TTC549 (cell line): ENCODE measurements around the gene GFOD2.

Experiments used
- FAIRE-seq: peaks from 2 replicates; lab custom pipeline; 2012; peaks lifted over from hg19 to GRCh38; lab: Jason Lieb, UNC

Gene GFOD2

GRCh38 chr16:67657751-67658518 is 61.2 kb downstream of the GFOD2 start:
- no peak for FAIRE-seq

DNA sequence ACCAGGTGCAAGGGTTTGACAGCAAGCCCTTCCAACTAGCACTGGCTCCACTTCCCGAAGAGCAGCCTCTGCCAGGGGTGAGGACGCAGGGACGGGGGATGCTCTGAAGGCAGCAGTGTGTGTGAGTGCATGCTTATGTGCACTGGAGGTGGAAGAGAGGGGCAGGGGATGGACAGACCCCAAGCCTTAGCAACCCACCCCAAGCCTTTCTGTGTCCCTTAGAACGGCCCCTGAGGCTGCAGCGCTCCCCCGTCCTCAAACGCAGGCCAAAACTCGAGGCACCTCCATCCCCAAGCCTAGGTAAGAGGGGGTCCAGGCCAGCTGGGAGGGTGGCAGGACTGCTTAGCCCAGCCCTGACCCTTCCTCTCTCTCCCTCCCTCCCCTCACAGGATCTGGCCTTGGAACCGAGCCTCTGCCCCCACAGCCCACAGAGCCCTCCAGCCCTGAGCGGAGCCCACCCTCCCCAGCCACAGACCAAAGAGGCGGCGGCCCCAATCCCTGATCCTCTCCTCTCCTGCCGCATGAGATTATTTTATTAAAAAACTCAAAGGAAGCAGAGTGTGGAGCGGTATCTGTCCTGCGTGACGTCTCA is 62.0 kb downstream of the GFOD2 start:
- FAIRE-seq, result no peak

GRCh38 chr16:67656344-67657016 is 62.6 kb downstream of the GFOD2 start:
- no peak for FAIRE-seq

DNA sequence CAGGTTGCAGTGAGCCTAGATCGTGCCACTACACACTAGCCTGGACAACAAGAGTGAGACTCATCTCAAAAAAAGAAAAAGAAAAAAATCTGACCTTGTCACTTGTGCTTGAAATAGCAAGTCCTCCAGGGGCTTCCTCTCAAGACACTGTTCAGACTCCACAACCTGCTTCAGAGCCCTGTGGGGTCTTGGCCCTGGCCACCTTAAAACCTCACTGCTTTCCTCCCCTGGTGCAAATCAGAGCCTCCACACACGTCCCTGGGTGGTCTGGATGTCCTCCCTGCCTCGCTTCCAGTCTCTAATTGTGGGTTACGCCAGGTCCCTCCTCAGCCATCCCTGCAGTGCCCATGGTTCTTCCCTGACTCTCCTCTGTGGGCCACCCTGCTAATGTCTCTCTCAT is 63.8 kb downstream of the GFOD2 start:
- FAIRE-seq, result no peak

- no peak for FAIRE-seq
Measured at GRCh38 chr16:67654403-67654911, 64.7 kb downstream of the GFOD2 start.

DNA sequence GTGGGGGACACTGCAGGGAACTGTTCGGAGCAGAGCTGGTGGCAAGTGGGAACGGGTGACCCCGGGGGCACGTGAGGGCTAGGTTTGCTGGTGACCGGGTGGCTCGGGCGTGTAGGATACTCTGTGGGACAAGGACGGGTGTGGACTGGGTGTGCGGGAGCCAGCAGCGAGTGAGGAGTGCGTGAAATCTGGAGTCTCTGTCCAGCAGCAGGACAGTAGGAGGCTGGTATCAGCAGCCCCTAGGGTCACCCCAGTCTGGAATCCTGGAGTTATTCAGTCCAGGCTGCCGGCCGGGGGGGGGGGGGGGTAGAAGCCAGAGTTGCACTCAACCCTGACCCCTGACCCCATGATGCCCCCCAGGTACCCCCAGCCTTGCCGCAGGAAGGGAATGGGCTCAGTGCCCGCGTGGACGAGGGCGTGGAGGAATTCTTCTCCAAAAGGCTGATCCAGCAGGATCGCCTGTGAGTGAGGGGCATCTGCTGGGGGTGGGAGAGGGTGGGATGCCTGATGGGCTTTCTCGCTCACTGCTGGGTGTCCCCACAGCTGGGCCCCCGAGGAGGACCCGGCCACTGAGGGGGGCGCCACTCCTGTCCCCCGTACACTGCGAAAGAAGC is 65.2 kb downstream of the GFOD2 start:
- no peak for FAIRE-seq

DNA sequence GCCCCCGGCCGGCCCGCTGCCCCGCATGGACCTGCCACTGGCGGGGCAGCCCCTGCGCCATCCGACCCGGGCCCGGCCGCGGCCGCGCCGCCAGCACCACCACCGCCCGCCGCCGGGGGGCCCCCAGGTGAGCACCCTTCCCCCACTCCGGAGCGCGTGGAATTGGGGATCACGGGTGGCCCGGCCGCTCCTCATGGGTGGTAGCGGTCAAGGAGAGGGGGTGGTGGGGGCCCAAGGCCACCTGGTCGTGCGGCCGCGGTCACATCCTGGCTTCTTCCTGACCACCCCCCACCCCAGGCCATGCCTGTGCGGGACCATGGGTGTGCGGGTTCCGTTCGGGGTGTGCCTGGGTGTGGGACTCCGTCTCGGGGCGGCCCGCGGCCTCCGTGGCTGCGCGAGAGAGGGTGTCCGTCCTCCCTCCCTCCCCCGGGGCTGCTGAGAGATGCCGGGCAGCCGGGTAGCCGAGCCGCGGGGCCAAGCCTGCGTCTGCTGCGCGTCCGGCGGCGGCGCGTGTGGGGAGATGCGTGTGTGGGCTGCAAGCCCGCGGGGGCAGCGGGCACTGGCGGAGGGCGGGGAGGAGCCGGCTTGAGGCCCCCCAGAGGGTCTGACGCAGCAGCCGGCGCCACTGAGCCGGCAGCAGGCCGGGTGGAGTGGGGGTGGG is 65.9 kb downstream of the GFOD2 start:
- FAIRE-seq, result no peak

DNA sequence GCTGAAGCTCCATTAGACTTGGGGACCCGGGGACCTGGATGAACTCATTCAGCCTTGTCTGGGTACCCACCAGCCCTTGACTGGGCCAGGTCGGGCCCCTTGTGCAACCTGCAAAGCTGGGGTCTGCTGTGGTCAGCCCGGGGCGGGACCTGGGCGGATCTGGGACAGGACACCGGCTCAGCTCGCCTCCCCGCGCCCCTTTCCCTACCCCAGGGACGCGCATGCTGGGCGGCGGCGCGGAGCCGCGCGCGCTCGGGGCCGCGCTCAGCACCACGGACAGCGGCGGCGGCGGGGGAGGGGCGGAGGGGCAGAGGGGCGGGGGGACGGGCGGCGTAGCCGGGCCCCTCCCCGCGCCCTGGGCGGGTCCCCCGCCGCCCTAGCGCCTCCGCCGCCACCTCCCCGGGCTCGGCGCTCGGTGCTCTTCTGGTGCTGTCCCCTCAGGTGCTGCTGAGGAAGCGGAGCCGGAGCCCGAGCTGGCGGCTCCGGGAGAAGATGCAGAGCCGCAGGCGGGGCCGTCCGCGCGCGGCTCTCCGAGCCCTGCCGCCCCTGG is 66.5 kb downstream of the GFOD2 start:
- FAIRE-seq, result no peak

- no peak for FAIRE-seq
Measured at GRCh38 chr16:67651847-67652246, 67.3 kb downstream of the GFOD2 start.

- FAIRE-seq, result no peak
Measured at GRCh38 chr16:67651039-67651438, 68.1 kb downstream of the GFOD2 start.

GRCh38 chr16:67650023-67650422 is 69.1 kb downstream of the GFOD2 start:
- no peak for FAIRE-seq

DNA sequence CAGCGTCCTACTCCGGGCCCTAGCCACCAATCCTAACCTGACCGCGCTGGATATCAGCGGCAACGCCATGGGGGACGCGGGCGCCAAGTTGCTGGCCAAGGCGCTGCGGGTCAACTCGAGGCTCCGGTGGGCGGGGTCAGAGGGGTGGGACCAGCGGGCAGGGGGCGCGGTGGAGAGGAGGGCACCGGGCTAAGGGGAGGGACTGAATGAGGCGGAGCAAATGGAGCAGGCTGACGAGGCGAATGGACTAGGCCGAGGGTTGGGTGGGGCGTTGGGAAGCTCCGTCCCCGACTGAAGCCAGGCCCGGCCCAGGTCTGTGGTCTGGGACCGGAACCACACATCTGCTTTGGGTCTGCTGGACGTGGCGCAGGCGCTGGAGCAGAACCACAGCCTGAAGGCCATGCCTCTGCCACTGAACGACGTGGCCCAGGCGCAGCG is 69.6 kb downstream of the GFOD2 start:
- no peak for FAIRE-seq

DNA sequence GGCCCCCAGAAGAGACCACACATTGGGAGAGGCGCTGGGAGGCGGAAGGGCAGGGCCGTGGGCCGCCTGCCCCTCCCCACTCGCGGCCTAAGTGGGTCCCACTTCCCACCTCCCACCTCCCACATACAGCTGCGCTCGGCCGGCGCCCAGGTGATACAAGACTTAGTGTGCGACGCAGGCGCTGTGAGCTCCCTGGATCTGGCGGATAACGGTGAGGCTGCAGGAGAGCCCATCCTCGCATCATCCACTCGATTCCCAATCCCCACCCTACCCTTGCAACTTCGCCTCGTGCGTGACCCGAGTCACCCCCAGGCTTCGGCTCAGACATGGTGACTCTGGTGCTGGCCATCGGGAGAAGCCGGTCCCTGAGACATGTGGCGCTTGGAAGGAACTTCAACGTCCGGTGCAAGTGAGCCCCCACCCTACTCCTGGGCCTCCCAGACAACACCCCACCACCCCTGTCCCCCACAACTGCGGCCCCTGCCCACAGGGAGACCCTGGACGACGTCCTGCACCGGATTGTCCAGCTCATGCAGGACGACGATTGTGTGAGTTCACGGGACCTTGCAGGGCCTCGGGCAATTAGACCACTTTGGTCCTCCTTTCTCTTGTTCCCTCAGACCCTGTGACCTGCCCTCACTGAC is 70.2 kb downstream of the GFOD2 start:
- FAIRE-seq, result no peak

DNA sequence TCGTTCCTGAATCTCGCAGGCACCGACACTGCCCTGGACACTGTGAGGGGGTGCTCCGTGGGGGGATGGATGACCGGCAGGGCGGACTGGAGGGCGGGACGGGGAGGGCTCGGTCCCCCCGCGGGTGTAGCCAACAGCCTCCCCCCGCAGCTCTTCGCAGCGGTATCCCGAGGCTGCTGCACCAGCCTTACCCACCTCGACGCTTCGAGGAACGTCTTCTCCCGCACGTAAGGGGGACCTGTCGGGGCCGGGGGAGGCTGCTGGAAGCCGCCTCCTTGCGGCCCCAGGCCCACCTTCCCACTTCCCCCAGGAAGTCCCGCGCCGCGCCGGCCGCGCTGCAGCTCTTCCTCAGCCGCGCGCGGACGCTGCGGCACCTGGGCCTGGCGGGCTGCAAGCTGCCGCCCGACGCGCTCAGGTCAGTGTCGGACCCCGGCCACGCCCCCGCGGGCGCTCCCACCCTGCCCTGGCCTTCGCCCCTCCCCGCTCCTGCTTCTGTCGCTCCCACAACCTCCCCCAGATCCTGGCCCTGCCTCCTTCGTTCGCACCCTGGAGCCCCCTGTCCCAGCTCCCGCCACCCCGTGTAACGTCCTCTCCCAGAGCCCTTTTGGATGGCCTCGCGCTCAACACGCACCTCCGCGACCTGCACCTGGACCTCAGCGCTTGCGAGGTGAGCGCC is 70.9 kb downstream of the GFOD2 start:
- FAIRE-seq, result no peak

DNA sequence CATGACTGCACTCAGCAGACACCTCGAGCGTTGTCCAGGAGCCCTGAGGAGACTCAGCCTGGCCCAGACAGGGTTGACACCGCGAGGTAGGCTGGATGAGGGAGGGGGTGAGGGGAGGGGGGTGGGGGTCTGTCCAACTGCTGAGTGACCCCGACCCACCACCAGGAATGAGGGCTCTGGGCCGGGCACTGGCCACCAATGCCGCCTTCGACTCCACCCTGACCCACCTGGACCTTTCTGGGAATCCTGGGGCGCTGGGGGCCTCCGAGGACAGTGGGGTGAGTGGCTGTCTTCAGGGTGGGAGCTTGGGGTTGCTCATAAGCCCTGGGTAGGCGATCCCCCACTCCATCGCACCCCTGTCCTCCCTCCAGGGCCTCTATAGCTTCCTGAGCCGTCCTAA is 71.4 kb downstream of the GFOD2 start:
- no peak for FAIRE-seq

DNA sequence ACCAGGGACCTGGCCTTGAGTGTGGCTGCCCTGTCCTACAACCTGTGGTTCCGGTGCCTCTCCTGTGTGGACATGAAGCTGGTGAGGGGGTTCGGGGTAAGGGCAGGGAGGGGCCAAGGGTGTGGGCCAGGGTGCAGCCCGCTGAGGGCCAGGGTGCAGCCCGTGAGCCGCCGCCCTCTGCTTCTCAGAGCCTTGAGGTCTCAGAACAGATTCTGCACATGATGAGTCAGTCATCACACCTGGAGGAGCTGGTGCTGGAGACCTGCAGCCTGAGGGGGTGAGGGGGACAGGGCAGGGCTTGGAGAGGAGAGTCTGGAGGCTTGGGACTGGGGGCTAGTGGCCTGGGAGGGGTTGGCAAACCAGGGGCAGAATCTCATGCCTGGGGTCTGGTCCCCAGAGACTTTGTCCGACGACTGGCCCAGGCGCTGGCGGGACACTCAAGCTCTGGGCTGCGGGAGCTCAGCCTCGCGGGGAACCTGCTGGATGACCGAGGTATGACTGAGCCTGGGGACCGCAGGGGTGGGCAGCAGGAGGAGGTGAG is 71.9 kb downstream of the GFOD2 start:
- no peak for FAIRE-seq

- no peak for FAIRE-seq
Measured at GRCh38 chr16:67645397-67646121, 73.6 kb downstream of the GFOD2 start.

- FAIRE-seq, result no peak
Measured at GRCh38 chr16:67644038-67644437, 75.1 kb downstream of the GFOD2 start.

GRCh38 chr16:67641779-67642708 is 77.1 kb downstream of the GFOD2 start:
- FAIRE-seq, result no peak
